CD4-positive, alpha-beta memory T cell (primary cell): ENCODE measurements around the gene FUZ. TPM values are rescaled to one million over a fixed set of nuclear protein-coding genes. Genes with fewer than 3 reads are reported as not detected.

Source experiments
- microRNA-seq: library from miRNA; unstranded; fragments of <30 nt; microRNA quantifications from one replicate; pipeline ENCODE4 v1.2.0, GENCODE V29; 2021; ENCODE audit warnings: borderline replicate concordance, borderline number of aligned reads, borderline microRNAs expressed, mixed read lengths
- polyA plus RNA-seq, 2 donors: library from polyadenylated mRNA; unstranded; fragments of 300-500 nt; fragmentation: Illumina TruSeq; gene quantifications; one replicate each; pipeline ENCODE4 v1.2.3, GENCODE V29; 2021
- total RNA-seq, 2 experiments: library from RNA; stranded (reverse); gene quantifications; one replicate each; pipeline ENCODE4 v1.2.3, GENCODE V29; 2021

FUZ gene
- total and polyA plus RNA-seq, 4 experiments from 2014 or later = 4.9 to 24.1 (median 14.9) TPM

Small RNA genes lying within 50 kb of the gene (microRNA-seq; reads per million reads assigned to microRNA genes)
- not detected for gene MIR4749
- not detected for gene MIR6799
- not detected for gene MIR6800

Other genes starting within 250 kb of the FUZ start
- 100 to 1,000 TPM; 177 to 191 TPM for gene NOSIP, start 232.7 kb downstream of the FUZ start, total RNA-seq
- 100 to 1,000 TPM; 650 to 674 TPM for gene NOSIP, start 232.7 kb downstream of the FUZ start, polyA plus RNA-seq
- 1 to 10 TPM; 1.0 to 1.7 TPM for gene PRRG2, start 232.0 kb downstream of the FUZ start, total RNA-seq
- gene PRRG2, start 232.0 kb downstream of the FUZ start, polyA plus RNA-seq = under 1 TPM in 1 of 2 donors, not detected in 1; 0.34 TPM
- 10 to 100 TPM; 64.6 to 65.1 TPM for gene PRR12, start 222.1 kb downstream of the FUZ start, total RNA-seq
- gene PRR12, start 222.1 kb downstream of the FUZ start, polyA plus RNA-seq = 1 to 10 TPM in 1 of 2 donors, not detected in 1; 1.2 TPM
- 10 to 100 TPM; 12.0 to 13.4 TPM for gene RRAS, start 173.1 kb downstream of the FUZ start, total RNA-seq
- gene RRAS, start 173.1 kb downstream of the FUZ start, polyA plus RNA-seq = 10 to 100 TPM; 28.0 to 32.1 TPM
- gene SCAF1, start 171.1 kb downstream of the FUZ start, total RNA-seq = 10 to 100 TPM; 60.5 to 62.7 TPM
- gene SCAF1, start 171.1 kb downstream of the FUZ start, polyA plus RNA-seq = 1 to 10 TPM in 1 of 2 donors, not detected in 1; 4.0 TPM
- 100 to 1,000 TPM; 366 to 386 TPM for gene IRF3, start 147.4 kb downstream of the FUZ start, total RNA-seq
- gene IRF3, start 147.4 kb downstream of the FUZ start, polyA plus RNA-seq = 10 to 100 TPM; 64.1 to 72.8 TPM
- gene BCL2L12, start 147.4 kb downstream of the FUZ start, total RNA-seq = 10 to 100 TPM; 21.9 to 22.1 TPM
- gene BCL2L12, start 147.4 kb downstream of the FUZ start, polyA plus RNA-seq = 10 to 100 TPM; 16.3 to 17.2 TPM
- gene PRMT1, start 136.0 kb downstream of the FUZ start, total RNA-seq = 10 to 100 TPM; 76.6 to 92.9 TPM
- 100 to 1,000 TPM; 140 to 213 TPM for gene PRMT1, start 136.0 kb downstream of the FUZ start, polyA plus RNA-seq
- gene ADM5, start 123.7 kb downstream of the FUZ start, total RNA-seq = 1 to 10 TPM; 4.0 to 4.4 TPM
- gene ADM5, start 123.7 kb downstream of the FUZ start, polyA plus RNA-seq = under 1 TPM in 1 of 2 donors, not detected in 1; 0.24 TPM
- gene CPT1C, start 122.2 kb downstream of the FUZ start, total RNA-seq = 1 to 10 TPM in 1 of 2 experiments, under 1 TPM in 1; 0.64 to 1.5 TPM
- under 1 TPM; 0.24 to 0.57 TPM for gene CPT1C, start 122.2 kb downstream of the FUZ start, polyA plus RNA-seq
- gene TSKS, start 50.0 kb downstream of the FUZ start, total RNA-seq = 1 to 10 TPM in 1 of 2 experiments, under 1 TPM in 1; 0.90 to 1.1 TPM
- under 1 TPM; 0.16 to 0.56 TPM for gene TSKS, start 50.0 kb downstream of the FUZ start, polyA plus RNA-seq
- gene AP2A1, start 46.3 kb downstream of the FUZ start, total RNA-seq = 10 to 100 TPM; 55.5 to 56.2 TPM
- gene AP2A1, start 46.3 kb downstream of the FUZ start, polyA plus RNA-seq = 1 to 10 TPM; 2.6 to 9.5 TPM
- 10 to 100 TPM; 41.8 to 48.8 TPM for gene MED25, start 5.0 kb upstream of the FUZ start, total RNA-seq
- gene MED25, start 5.0 kb upstream of the FUZ start, polyA plus RNA-seq = 10 to 100 TPM; 10.7 to 22.9 TPM
- 100 to 1,000 TPM; 150 to 156 TPM for gene PTOV1, start 37.9 kb upstream of the FUZ start, total RNA-seq
- gene PTOV1, start 37.9 kb upstream of the FUZ start, polyA plus RNA-seq = 10 to 100 TPM; 40.7 to 57.9 TPM
- 100 to 1,000 TPM; 171 to 192 TPM for gene PNKP, start 54.3 kb upstream of the FUZ start, total RNA-seq
- gene PNKP, start 54.3 kb upstream of the FUZ start, polyA plus RNA-seq = 10 to 100 TPM; 28.9 to 33.9 TPM
- 10 to 100 TPM; 19.7 to 20.2 TPM for gene AKT1S1, start 64.1 kb upstream of the FUZ start, total RNA-seq
- gene AKT1S1, start 64.1 kb upstream of the FUZ start, polyA plus RNA-seq = 1 to 10 TPM; 2.5 to 4.8 TPM
- gene TBC1D17, start 64.4 kb upstream of the FUZ start, total RNA-seq = 100 to 1,000 TPM; 101 TPM
- 10 to 100 TPM in 1 of 2 donors, 1 to 10 TPM in 1; 6.0 to 14.9 TPM for gene TBC1D17, start 64.4 kb upstream of the FUZ start, polyA plus RNA-seq
- gene IL4I1, start 83.6 kb upstream of the FUZ start, total RNA-seq = 1 to 10 TPM; 2.6 to 3.4 TPM
- 10 to 100 TPM in 1 of 2 donors, 1 to 10 TPM in 1; 9.4 to 10.4 TPM for gene IL4I1, start 83.6 kb upstream of the FUZ start, polyA plus RNA-seq
- gene ATF5, start 115.9 kb upstream of the FUZ start, total RNA-seq = 1 to 10 TPM; 7.9 to 8.3 TPM
- 1 to 10 TPM; 1.8 to 2.3 TPM for gene ATF5, start 115.9 kb upstream of the FUZ start, polyA plus RNA-seq
- gene NUP62, start 116.2 kb upstream of the FUZ start, total RNA-seq = 10 to 100 TPM; 65.2 to 68.2 TPM
- 10 to 100 TPM; 43.3 to 71.0 TPM for gene NUP62, start 116.2 kb upstream of the FUZ start, polyA plus RNA-seq
- gene SIGLEC11, start 147.9 kb upstream of the FUZ start, total RNA-seq = not detected
- gene SIGLEC11, start 147.9 kb upstream of the FUZ start, polyA plus RNA-seq = not detected
- gene VRK3, start 212.1 kb upstream of the FUZ start, total RNA-seq = 100 to 1,000 TPM; 109 to 114 TPM
- gene VRK3, start 212.1 kb upstream of the FUZ start, polyA plus RNA-seq = 100 to 1,000 TPM in 1 of 2 donors, 10 to 100 TPM in 1; 85.8 to 106 TPM
- gene ZNF473, start 212.7 kb upstream of the FUZ start, total RNA-seq = 1 to 10 TPM; 8.8 to 9.0 TPM
- gene ZNF473, start 212.7 kb upstream of the FUZ start, polyA plus RNA-seq = 1 to 10 TPM; 2.0 to 5.1 TPM